ENCODE data around the gene TEDC1. TPM values are rescaled to one million over a fixed set of nuclear protein-coding genes. Genes with fewer than 3 reads are reported as not detected.

Gene TEDC1
- total and polyA plus RNA-seq, 3 donors from 2014 or later, result 8.8 to 16.7 (median 16.4) TPM

DNA sequence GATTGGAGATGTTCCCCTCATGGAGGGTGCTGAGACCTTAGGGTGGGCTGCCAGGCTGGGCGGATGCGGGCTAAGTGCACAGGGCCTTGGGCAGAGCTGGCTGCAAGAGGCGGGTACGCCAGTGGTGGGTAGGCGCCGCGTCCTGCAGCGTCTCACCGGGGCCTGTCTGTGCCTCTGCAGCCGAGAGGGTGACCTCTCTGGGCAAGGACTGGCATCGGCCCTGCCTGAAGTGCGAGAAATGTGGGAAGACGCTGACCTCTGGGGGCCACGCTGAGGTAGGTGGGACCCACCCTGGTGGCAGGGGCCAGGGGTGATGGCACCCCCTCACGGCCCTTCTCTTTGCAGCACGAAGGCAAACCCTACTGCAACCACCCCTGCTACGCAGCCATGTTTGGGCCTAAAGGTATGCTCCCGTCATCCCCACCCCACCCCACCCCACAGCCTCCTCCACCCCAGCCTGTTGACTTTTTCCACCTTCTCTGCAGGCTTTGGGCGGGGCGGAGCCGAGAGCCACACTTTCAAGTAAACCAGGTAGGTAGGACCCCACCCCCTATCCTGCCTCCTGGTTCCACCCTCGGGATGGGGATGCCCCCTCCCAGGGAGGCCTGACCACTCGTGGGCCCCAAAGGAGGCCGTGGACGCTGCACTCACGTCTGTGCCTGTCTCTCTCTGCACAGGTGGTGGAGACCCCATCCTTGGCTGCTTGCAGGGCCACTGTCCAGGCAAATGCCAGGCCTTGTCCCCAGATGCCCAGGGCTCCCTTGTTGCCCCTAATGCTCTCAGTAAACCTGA, 2.9 kb upstream of the TEDC1 start:
- H3K27ac ChIP-seq, result no peak overlapping the region
- intact Hi-C loops (cut with DNase I; ENCODE audit: low total_unique reads), result loop anchor here (5.0 kb wide), 1 partner anchor 116 kb away; no protein-coding TSS in a partner anchor
- no peaks in the 10 kb centered on the region for H3K36me3 ChIP-seq (ENCODE audit: low read depth, missing control alignments)
- no peaks in the 10 kb centered on the region for H3K27me3 ChIP-seq
- TF ChIP-seq, protein P1, sequence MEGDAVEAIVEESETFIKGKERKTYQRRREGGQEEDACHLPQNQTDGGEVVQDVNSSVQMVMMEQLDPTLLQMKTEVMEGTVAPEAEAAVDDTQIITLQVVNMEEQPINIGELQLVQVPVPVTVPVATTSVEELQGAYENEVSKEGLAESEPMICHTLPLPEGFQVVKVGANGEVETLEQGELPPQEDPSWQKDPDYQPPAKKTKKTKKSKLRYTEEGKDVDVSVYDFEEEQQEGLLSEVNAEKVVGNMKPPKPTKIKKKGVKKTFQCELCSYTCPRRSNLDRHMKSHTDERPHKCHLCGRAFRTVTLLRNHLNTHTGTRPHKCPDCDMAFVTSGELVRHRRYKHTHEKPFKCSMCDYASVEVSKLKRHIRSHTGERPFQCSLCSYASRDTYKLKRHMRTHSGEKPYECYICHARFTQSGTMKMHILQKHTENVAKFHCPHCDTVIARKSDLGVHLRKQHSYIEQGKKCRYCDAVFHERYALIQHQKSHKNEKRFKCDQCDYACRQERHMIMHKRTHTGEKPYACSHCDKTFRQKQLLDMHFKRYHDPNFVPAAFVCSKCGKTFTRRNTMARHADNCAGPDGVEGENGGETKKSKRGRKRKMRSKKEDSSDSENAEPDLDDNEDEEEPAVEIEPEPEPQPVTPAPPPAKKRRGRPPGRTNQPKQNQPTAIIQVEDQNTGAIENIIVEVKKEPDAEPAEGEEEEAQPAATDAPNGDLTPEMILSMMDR (IDR thresholded peaks at IDR 0.05), result no peak
- TF ChIP-seq POLR2A (IDR thresholded peaks at IDR 0.05), result no peak
- H3K4me3 ChIP-seq, result no peak overlapping the region
- WGBS, 2 donors, result 72 to 83% methylated on average over 14 to 26 of the region's 26 CpGs
- DNase-seq, result no peak
- H3K9me3 ChIP-seq, result no peaks in the 10 kb centered on the region
- H3K4me1 ChIP-seq, result peaks cover 25% of the 10 kb centered on the region

DNA sequence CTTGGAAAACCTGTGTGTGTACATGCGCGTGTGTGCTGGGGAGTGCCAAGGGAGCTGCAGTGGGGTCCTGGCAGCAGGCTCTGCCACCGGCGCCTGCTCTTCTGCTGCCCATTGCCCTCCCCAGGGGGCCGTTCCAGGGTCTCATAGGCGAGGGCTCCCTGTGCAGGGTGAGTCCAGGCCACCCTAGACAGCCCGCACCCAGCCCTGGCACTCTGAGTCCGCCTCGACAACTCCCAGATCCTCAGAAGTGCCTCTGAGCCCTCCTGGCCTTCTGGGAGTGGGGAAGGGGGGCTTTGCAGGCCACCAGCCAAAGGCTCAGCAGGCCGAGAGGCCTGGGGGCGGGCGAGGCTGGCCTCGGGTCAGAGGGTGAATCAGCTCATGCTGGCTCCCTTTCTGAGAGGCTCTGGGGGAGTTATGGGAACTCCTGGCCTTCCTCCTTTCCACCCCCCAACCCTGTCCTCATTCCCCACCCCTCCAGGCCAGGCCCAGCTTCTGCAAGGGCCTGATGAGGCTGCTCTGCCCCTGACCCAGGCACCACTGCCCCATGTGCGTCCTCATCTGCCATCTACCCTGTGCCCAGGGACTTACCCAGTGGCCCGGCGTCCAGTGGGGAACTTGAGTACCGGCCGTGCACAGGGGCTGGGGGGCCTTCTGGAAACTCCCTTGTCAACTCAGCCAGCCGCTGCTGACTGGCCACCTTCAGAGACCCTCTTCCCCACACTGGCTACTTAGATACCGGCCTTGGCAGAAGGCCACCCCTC, 2.1 kb upstream of the TEDC1 start:
- WGBS, 2 donors, result 69 to 74% methylated on average over 20 of the region's 20 CpGs
- Histone ChIP-seq H3K27ac (peak overlapping the region; percentile 79 to 90), H3K4me1 (peaks cover 25% of the 10 kb centered on the region), H3K9me3 (no peaks in the 10 kb centered on the region), H3K36me3 (ENCODE audit: low read depth, missing control alignments) (no peaks in the 10 kb centered on the region), H3K4me3 (no peak overlapping the region), H3K27me3 (no peaks in the 10 kb centered on the region)
- DNase-seq, result no peak
- TF ChIP-seq POLR2A (IDR thresholded peaks at IDR 0.05), result no peak
- TF ChIP-seq, protein P1 (IDR thresholded peaks at IDR 0.05), result no peak
- intact Hi-C loops (cut with DNase I; ENCODE audit: low total_unique reads), result loop anchor here (5.0 kb wide), 1 partner anchor 117 kb away; no protein-coding TSS in a partner anchor

DNA sequence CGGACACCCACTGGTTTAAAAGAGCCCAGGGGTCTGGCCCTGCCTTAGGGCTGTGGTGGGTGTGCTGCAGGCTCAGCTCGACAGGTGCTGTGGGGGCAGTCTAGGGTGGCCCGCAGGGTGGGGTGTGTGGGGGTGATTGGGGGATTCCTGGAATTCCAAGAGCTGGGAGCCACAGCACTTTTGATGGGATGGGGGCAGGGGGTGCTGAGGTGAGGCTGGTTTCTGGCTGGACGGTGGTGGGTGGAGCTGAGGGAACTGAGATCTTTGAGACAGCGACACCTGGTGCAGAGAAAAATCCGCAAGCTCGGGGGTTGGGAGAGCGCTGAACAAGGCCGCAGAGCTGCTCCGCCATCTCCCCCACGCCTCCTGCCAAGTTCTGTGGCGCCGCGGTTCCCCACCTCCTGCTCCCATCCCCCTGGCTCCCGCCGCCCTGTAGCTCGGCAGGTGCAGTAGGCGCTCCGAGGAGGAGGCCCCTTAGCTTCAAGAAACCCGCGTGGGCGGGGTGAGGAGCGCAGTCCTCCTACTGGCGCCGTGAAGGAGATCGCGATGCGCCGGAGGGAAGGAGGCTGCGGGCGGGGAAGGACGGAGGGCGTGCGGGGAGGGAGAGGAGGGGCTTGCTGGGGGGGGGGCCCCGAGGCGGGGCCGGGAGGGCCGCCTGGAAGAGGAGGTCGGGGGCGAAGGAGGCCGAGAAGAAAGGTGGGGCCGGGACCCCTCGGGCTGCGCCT, 1.3 kb upstream of the TEDC1 start:
- no peaks in the 10 kb centered on the region for H3K27me3 ChIP-seq
- DNase-seq, result peak; percentile 90
- H3K4me3 ChIP-seq, result peak overlapping the region; percentile 68 to 76
- no peaks in the 10 kb centered on the region for H3K36me3 ChIP-seq (ENCODE audit: low read depth, missing control alignments)
- 1 to 2% methylated on average over 23 to 44 of the region's 44 CpGs for WGBS, 2 donors
- no peak for TF ChIP-seq POLR2A (IDR thresholded peaks at IDR 0.05)
- TF ChIP-seq, protein P1 (IDR thresholded peaks at IDR 0.05), result peak; percentile 38 to 64 (median 51)
- H3K27ac ChIP-seq, result peak overlapping the region; percentile 79 to 90
- intact Hi-C loops (cut with DNase I; ENCODE audit: low total_unique reads), result loop anchor here (5.0 kb wide), 1 partner anchor 117 kb away; no protein-coding TSS in a partner anchor
- H3K9me3 ChIP-seq, result no peaks in the 10 kb centered on the region
- peaks cover 25% of the 10 kb centered on the region for H3K4me1 ChIP-seq

DNA sequence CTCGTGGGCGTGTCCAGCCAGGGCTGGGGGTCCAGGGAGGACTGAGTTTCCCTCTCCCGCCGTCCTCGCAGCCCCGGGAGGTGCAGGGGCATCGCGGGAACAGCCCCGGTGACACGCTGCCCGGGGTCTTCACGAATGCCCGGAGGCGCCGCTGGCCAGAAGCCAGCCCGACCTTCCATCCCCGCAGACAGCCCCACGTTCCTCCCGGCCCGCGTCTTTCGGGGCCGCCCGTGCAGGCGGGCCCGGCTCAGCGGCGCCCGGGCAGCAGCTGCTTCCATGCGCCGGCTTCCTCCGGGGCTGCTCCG, 827 bp upstream of the TEDC1 start:
- 0 to 1% methylated on average over 2 to 32 of the region's 33 CpGs for WGBS, 2 donors
- H3K9me3 ChIP-seq, result no peaks in the 10 kb centered on the region
- peaks cover 25% of the 10 kb centered on the region for H3K4me1 ChIP-seq
- TF ChIP-seq, protein P1 (IDR thresholded peaks at IDR 0.05), result no peak
- no peak for TF ChIP-seq POLR2A (IDR thresholded peaks at IDR 0.05)
- H3K4me3 ChIP-seq, result peak overlapping the region; percentile 68 to 76
- no peak for DNase-seq
- intact Hi-C loops (cut with DNase I; ENCODE audit: low total_unique reads), result no loop called here
- no peaks in the 10 kb centered on the region for H3K27me3 ChIP-seq
- H3K27ac ChIP-seq, result peak overlapping the region; percentile 79 to 90
- no peaks in the 10 kb centered on the region for H3K36me3 ChIP-seq (ENCODE audit: low read depth, missing control alignments)

Data from testis (tissue), 3 donors.